ENCODE data around the gene TELO2.

Gene TELO2

DNA sequence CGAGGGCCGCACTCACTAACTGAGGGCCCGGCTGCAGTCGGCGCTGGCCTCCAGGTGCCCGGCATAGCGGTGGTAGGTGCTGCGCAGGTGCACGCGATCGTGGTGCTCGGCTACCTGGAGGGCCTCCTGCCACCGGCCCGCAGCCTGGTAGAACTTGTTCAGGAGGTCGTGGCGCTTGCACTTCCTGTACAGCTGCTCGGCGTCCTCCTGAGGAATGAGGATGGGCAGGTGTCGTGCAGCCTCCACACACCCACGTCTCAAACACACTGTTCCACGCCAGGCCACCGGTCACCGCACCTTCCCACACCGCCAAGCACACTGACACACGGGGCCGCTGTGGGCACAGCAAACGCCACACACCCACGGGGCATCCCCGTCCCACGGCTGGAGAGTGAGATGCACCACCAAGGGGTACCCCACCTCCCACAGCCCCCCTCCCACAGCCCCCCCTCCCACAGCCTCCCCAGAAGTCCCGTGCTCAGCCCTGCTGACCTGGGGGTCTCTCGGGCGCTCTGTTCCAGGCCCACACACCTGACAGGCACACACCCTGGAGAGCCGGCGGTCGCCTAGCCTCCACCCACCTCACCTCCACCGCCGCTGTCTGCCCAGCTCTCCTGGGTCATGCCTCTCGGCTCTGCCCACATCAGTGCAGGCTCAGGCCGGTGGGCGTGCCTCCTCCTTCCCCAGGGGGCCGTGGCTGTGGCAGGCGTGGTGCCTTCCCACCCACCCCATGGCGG is 32.9 kb downstream of the TELO2 start:
- TF ChIP-seq ZFHX2 (tag by site-specific recombination; conservative IDR thresholded peaks at IDR 0.05) (peak; percentile 44; the same call in 1 of the 2 replicates), RBAK (tag by site-specific recombination; IDR thresholded peaks at IDR 0.05) (no peak), ZNF664 (tag by site-specific recombination; IDR thresholded peaks at IDR 0.05) (no peak), EGR2 (tag by site-specific recombination; IDR thresholded peaks at IDR 0.05; ENCODE audit: low read depth) (peak; percentile 35; the same call in 1 of the 2 replicates), ZNF148 (tag by site-specific recombination; IDR thresholded peaks at IDR 0.05; ENCODE audit: borderline replicate concordance) (no peak)
- ChIA-PET POLR2A (no interaction called here), CTCF (no interaction called here)
- Histone ChIP-seq H3K4me1 (ENCODE audit: control insufficient read depth, insufficient read depth, low read length) (no peaks in the 10 kb centered on the region), H3K36me3 (ENCODE audit: control insufficient read depth in 2 of 2, insufficient read depth in 1 of 2, low read length in 2 of 2) (peaks cover 0 to 8% of the 10 kb centered on the region in 2 experiments; a peak in 1 of 3 replicates), H3K9me3 (ENCODE audit: control insufficient read depth, insufficient read depth, low read depth, low read length) (no peaks in the 10 kb centered on the region), H3K4me3 (ENCODE audit: low read depth, low read length) (no peak overlapping the region), H3K27ac (ENCODE audit: extremely low read depth, low read depth, low read length) (no peak overlapping the region)

GRCh38 chr16:1526608-1527555 is 33.7 kb downstream of the TELO2 start:
- H3K36me3 ChIP-seq (ENCODE audit: control insufficient read depth in 2 of 2, insufficient read depth in 1 of 2, low read length in 2 of 2) = peaks cover 0 to 8% of the 10 kb centered on the region in 2 experiments; a peak in 1 of 3 replicates
- TF ChIP-seq, protein P1, sequence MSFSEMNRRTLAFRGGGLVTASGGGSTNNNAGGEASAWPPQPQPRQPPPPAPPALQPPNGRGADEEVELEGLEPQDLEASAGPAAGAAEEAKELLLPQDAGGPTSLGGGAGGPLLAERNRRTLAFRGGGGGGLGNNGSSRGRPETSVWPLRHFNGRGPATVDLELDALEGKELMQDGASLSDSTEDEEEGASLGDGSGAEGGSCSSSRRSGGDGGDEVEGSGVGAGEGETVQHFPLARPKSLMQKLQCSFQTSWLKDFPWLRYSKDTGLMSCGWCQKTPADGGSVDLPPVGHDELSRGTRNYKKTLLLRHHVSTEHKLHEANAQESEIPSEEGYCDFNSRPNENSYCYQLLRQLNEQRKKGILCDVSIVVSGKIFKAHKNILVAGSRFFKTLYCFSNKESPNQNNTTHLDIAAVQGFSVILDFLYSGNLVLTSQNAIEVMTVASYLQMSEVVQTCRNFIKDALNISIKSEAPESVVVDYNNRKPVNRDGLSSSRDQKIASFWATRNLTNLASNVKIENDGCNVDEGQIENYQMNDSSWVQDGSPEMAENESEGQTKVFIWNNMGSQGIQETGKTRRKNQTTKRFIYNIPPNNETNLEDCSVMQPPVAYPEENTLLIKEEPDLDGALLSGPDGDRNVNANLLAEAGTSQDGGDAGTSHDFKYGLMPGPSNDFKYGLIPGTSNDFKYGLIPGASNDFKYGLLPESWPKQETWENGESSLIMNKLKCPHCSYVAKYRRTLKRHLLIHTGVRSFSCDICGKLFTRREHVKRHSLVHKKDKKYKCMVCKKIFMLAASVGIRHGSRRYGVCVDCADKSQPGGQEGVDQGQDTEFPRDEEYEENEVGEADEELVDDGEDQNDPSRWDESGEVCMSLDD (tag by site-specific recombination; IDR thresholded peaks at IDR 0.05) = no peak
- TF ChIP-seq ZBTB26 (tag by site-specific recombination; optimal IDR thresholded peaks at IDR 0.05) = no peak
- TF ChIP-seq ZNF274 (IDR thresholded peaks at IDR 0.05; ENCODE audit: low read length) = no peak
- TF ChIP-seq ZNF274 (tag by site-specific recombination; IDR thresholded peaks at IDR 0.05; ENCODE audit: borderline replicate concordance) = no peak
- TF ChIP-seq BCL11B (tag by site-specific recombination; IDR thresholded peaks at IDR 0.05; ENCODE audit: low read depth) = no peak
- TF ChIP-seq ZNF692 (tag by site-specific recombination; IDR thresholded peaks at IDR 0.05) = no peak
- no peak for TF ChIP-seq MEIS1 (CRISPR knock-in tag; IDR thresholded peaks at IDR 0.05; ENCODE audit: borderline replicate concordance)
- no peak for TF ChIP-seq ZNF211 (tag by site-specific recombination; IDR thresholded peaks at IDR 0.05; ENCODE audit: low read depth)
- TF ChIP-seq ZNF560 (tag by site-specific recombination; IDR thresholded peaks at IDR 0.05; ENCODE audit: borderline replicate concordance) = no peak
- TF ChIP-seq ZNF624 (tag by site-specific recombination; IDR thresholded peaks at IDR 0.05) = no peak
- TF ChIP-seq ZNF324 (tag by site-specific recombination; IDR thresholded peaks at IDR 0.05) = no peak
- no peak for TF ChIP-seq SP2 (tag by site-specific recombination; IDR thresholded peaks at IDR 0.05)
- TF ChIP-seq, protein P2, sequence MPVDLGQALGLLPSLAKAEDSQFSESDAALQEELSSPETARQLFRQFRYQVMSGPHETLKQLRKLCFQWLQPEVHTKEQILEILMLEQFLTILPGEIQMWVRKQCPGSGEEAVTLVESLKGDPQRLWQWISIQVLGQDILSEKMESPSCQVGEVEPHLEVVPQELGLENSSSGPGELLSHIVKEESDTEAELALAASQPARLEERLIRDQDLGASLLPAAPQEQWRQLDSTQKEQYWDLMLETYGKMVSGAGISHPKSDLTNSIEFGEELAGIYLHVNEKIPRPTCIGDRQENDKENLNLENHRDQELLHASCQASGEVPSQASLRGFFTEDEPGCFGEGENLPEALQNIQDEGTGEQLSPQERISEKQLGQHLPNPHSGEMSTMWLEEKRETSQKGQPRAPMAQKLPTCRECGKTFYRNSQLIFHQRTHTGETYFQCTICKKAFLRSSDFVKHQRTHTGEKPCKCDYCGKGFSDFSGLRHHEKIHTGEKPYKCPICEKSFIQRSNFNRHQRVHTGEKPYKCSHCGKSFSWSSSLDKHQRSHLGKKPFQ (tag by site-specific recombination; IDR thresholded peaks at IDR 0.05) = no peak
- TF ChIP-seq SCRT1 (tag by site-specific recombination; IDR thresholded peaks at IDR 0.05; ENCODE audit: borderline replicate concordance) = no peak
- no peak for TF ChIP-seq ZSCAN30 (tag by site-specific recombination; IDR thresholded peaks at IDR 0.05)
- no peak for TF ChIP-seq ZNF473 (tag by site-specific recombination; IDR thresholded peaks at IDR 0.05)
- TF ChIP-seq ZNF16 (tag by site-specific recombination; IDR thresholded peaks at IDR 0.05; ENCODE audit: low read depth) = no peak
- no peak overlapping the region for H3K4me3 ChIP-seq (ENCODE audit: low read depth, low read length)
- POLR2A ChIA-PET = interaction anchor here (0.6 kb wide), 2 partner anchors 58 to 120 kb away, joined by 4 to 6 read pairs; no protein-coding TSS in a partner anchor
- no peaks in the 10 kb centered on the region for H3K9me3 ChIP-seq (ENCODE audit: control insufficient read depth, insufficient read depth, low read depth, low read length)
- CTCF ChIA-PET = interaction anchor here (0.6 to 0.7 kb wide), 2 partner anchors 106 to 147 kb away, joined by 3 read pairs; no protein-coding TSS in a partner anchor
- H3K27ac ChIP-seq (ENCODE audit: extremely low read depth, low read depth, low read length) = no peak overlapping the region
- H3K4me1 ChIP-seq (ENCODE audit: control insufficient read depth, insufficient read depth, low read length) = no peaks in the 10 kb centered on the region
